Effector memory CD4-positive, alpha-beta T cell (primary cell): ENCODE results near the gene GMEB1.
"Not testable (repeated sequence)": the region's sequence is repeated elsewhere in the genome, so short reads cannot be mapped to it uniquely, and the experiment has no call there.

Source experiments
- DNase-seq, 3 donors: peaks; one replicate each; pipeline ENCODE4 v3.0.0-alpha.2; 2020
- H3K27ac ChIP-seq: 2 replicates; pipeline ENCODE4 v1.7.0; 2013; ENCODE audit warnings: mild to moderate bottlenecking, low read length, moderate library complexity; ENCODE audit not compliant: insufficient read depth, poor library complexity, severe bottlenecking
- H3K27me3 ChIP-seq: replicated peaks from 2 replicates; pipeline ENCODE4 v1.7.0; 2013; ENCODE audit warnings: mild to moderate bottlenecking, low read length; ENCODE audit not compliant: insufficient read depth, control insufficient read depth, poor library complexity, severe bottlenecking
- H3K36me3 ChIP-seq: 2 replicates; pipeline ENCODE4 v1.7.0; 2013; ENCODE audit warnings: mild to moderate bottlenecking, low read length, moderate library complexity; ENCODE audit not compliant: control insufficient read depth, insufficient read depth
- H3K4me1 ChIP-seq: 2 replicates; pipeline ENCODE4 v1.7.0; 2013; ENCODE audit warnings: low read length, mild to moderate bottlenecking; ENCODE audit not compliant: control insufficient read depth, insufficient read depth, poor library complexity, severe bottlenecking
- H3K4me3 ChIP-seq: 2 replicates; pipeline ENCODE4 v1.7.0; 2013; ENCODE audit warnings: low read length, low read depth, mild to moderate bottlenecking; ENCODE audit not compliant: insufficient read depth, poor library complexity, severe bottlenecking
- H3K9me3 ChIP-seq: 2 replicates; pipeline ENCODE4 v1.7.0; 2013; ENCODE audit warnings: mild to moderate bottlenecking, low read length, moderate library complexity; ENCODE audit not compliant: control insufficient read depth

GMEB1 gene

GRCh38 chr1:28718586-28719331 lies 50.2 kb downstream of the GMEB1 start:
- Histone ChIP-seq H3K4me3 (no peak overlapping the region), H3K27ac (no peak overlapping the region), H3K9me3 (no peaks in the 10 kb centered on the region), H3K27me3 (no peaks in the 10 kb centered on the region), H3K4me1 (no peaks in the 10 kb centered on the region), H3K36me3 (peaks cover 14% of the 10 kb centered on the region)
- DNase-seq, result no peak

DNA sequence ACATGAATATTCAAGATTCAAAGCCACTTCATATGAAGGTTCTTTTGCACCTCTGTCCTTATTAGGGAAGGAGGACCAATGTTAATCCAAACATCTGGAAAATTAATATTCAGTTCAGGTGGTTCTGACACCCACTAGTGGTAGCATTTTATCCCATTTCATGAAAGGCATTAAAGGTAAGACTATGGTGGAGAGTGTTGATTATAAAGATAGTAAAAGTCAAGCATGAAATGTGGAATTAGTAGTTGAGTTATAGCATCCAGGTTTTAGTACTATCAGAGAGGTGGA lies 50.7 kb downstream of the GMEB1 start:
- Histone ChIP-seq H3K27ac (no peak overlapping the region), H3K9me3 (no peaks in the 10 kb centered on the region), H3K4me3 (no peak overlapping the region), H3K27me3 (no peaks in the 10 kb centered on the region), H3K36me3 (peaks cover 9% of the 10 kb centered on the region), H3K4me1 (no peaks in the 10 kb centered on the region)
- DNase-seq, result no peak

DNA sequence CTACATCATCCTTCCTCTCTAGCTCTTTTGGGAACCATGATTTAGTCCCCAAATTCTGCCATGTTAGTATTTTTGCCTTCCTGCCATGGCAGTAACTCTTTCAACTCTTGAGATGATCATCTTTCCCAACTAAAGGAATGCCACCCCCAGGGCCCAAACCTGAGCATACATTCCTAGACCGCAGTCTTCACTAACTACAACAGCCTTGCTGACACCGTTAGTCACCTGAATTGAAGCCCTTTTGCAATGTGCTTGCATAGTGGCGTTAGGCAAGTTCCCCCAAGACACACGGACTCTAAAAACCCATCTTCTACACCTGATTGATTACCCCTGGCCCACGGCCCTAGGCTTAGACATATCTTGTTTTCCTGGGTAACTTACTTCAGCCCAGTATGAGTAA lies 51.8 kb downstream of the GMEB1 start:
- Histone ChIP-seq H3K27me3 (no peaks in the 10 kb centered on the region), H3K27ac (no peak overlapping the region), H3K9me3 (no peaks in the 10 kb centered on the region), H3K4me1 (no peaks in the 10 kb centered on the region), H3K4me3 (no peak overlapping the region), H3K36me3 (peaks cover 4% of the 10 kb centered on the region)
- DNase-seq, result no peak

DNA sequence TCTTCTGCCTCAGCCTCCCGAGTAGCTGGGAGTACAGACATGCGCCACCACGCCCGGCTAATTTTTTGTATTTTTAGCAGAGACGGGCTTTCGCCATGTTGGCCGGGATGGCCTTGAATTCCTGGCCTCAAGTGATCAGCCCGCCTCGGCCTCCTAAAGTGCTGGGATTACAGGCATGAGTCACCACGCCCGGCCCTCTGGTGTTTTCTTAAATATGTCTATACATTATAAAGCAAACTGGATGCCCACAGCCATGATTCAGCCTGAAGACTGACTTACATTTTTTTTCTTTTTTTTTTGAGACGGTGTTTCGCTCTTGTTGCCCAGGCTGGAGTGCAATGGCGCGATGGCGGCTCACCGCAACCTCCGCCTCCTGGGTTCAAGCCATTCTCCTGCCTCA lies 53.3 kb downstream of the GMEB1 start:
- not testable (repeated sequence) for H3K4me1 ChIP-seq, H3K27ac ChIP-seq, H3K4me3 ChIP-seq, H3K27me3 ChIP-seq, H3K36me3 ChIP-seq, H3K9me3 ChIP-seq, DNase-seq

DNA sequence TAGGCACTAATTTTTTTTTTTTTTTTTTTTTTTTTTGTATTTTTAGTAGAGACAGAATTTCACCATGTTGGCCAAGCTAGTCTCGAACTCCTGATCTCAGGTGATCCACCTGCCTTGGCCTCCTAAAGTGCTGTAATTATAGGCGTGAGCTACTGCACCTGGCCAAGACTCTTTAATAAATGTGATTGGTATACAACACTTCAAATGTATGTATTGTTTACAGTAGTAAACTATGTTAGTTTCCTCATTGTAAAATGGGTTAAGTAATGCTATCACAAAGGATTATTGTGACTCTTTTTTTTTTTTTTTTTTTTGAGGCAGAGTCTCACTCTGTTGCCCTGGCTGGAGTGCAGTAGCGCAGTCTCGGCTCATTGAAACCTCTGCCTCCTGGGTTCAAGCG lies 56.8 kb downstream of the GMEB1 start:
- H3K36me3 ChIP-seq, DNase-seq, H3K27me3 ChIP-seq, H3K4me1 ChIP-seq, H3K9me3 ChIP-seq, H3K4me3 ChIP-seq, H3K27ac ChIP-seq: not testable (repeated sequence)

DNA sequence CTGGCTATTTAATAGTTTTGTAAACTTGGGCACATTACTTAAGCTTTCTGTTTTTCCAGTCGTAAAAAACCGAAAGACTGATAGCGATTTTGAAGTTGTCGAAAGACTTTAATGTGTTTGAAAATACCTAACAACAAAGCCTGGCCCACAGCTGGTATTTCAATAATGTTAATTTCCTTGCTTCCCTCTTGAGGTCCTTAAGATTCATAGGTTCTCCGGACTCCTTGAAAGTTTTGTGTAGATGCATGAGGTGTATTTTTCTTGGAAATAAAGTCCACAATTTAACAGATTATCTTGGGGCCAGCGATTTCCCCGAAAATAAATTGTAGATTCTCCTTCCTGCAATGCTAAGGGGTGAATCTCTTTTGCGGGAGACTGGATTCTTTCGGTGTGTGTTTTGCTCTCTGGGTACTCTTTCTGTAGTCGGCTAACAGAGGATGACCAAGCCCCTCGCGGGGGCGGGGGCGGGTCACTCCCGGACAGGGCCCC lies 67.4 kb downstream of the GMEB1 start:
- H3K27me3 ChIP-seq, result no peaks in the 10 kb centered on the region
- peak overlapping the region; percentile 47 for H3K4me3 ChIP-seq
- peaks cover 29% of the 10 kb centered on the region for H3K4me1 ChIP-seq
- H3K27ac ChIP-seq, result peak overlapping the region; percentile 90
- peaks cover 18% of the 10 kb centered on the region for H3K36me3 ChIP-seq
- no peak for DNase-seq
- H3K9me3 ChIP-seq, result no peaks in the 10 kb centered on the region

DNA sequence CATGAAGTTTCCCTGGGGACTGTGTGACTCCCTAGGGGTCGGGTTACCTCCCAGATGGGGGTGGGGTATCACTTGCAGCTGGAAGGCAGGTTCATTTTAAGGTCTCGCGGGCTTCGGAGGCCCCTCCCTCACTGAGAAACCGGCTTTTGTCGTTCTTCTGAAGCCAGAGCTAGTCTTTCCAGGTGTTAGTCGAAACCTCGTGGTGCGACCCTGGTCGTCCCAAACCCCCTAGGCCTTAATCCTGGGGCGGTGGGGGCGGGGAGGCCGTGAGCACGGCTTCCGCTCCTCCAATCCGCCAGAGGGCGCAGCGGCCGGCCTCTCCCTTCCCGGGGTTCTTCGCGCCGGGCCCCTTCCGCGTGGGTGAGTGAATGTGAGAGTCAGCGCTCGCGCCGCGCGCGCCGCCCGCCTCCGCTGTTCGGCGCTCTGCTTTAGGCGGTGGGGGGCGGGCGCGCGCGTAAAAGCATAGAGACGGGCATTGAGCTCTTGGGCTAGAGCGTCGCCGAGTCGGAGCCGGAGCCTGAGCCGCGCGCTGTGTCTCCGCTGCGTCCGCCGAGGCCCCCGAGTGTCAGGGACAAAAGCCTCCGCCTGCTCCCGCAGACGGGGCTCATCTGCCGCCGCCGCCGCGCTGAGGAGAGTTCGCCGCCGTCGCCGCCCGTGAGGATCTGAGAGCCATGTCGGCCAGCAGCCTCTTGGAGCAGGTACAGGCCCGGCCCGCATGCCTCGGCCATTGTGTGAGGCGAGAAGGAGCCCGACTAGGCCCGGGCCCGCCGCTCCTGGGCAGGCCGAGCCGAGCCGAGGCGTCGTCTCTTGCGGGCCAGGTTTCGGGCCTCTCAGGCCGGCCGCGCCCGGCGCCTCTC lies 68.1 kb downstream of the GMEB1 start, which contains the start of gene YTHDF2:
YTHDF2 (plus strand) TSS at position 491 of the 857 bp plus-strand sequence; CDS start at position 672, 181 bp downstream.
- Histone ChIP-seq H3K4me1 (peaks cover 29% of the 10 kb centered on the region), H3K27ac (peak within 1 kb of the TSS; percentile 90), H3K9me3 (no peaks in the 10 kb centered on the region), H3K36me3 (peaks cover 18% of the 10 kb centered on the region), H3K27me3 (no peaks in the 10 kb centered on the region), H3K4me3 (peak within 1 kb of the TSS; percentile 75)
- peak; percentile 93 to 95 (median 95) for DNase-seq

GRCh38 chr1:28737307-28738132 lies 68.9 kb downstream of the GMEB1 start:
- peak; percentile 19 to 39 (median 28) for DNase-seq
- H3K27me3 ChIP-seq, result no peaks in the 10 kb centered on the region
- H3K27ac ChIP-seq, result peak overlapping the region; percentile 90
- no peaks in the 10 kb centered on the region for H3K9me3 ChIP-seq
- peaks cover 27% of the 10 kb centered on the region for H3K36me3 ChIP-seq
- H3K4me1 ChIP-seq, result peaks cover 29% of the 10 kb centered on the region
- peak overlapping the region; percentile 75 for H3K4me3 ChIP-seq

DNA sequence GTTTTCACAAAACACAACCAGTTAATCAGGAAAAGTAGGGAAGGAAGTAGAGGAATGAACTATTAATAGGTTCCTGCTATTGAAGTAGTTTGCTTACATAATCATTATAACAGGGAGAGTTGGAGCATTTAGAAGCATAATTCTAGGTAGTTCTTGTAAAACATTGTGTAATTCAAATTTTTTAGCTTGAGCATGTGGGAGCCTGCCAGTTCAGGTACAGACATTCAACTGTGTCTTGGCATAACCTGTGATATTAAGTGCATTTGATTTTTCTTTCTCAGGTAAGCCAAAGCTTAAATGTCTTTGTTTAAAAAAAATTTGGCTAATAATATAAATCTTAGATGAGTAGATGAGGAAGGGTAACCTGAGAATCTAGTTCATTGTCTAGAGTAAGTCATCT lies 71.5 kb downstream of the GMEB1 start:
- DNase-seq, result no peak
- peaks cover 50% of the 10 kb centered on the region for H3K36me3 ChIP-seq
- peaks cover 32% of the 10 kb centered on the region for H3K4me1 ChIP-seq
- H3K27ac ChIP-seq, result no peak overlapping the region
- no peaks in the 10 kb centered on the region for H3K9me3 ChIP-seq
- no peaks in the 10 kb centered on the region for H3K27me3 ChIP-seq
- H3K4me3 ChIP-seq, result no peak overlapping the region
